WTC11 (cell line): ENCODE data around the gene RUSF1. TPM values are rescaled to one million over a fixed set of nuclear protein-coding genes. Genes with fewer than 3 reads are reported as not detected.

ENCODE experiments used
- CREM ChIP-seq: sonication (generic); formaldehyde crosslinking; IDR thresholded peaks from 2 replicates; pipeline ENCODE4 v1.8.1; 2022; ENCODE audit warnings: mild to moderate bottlenecking, missing genetic modification reagents, moderate library complexity
- GTF2I ChIP-seq: fragments of 250-450 bp; sonication (Bioruptor Pico); conservative IDR thresholded peaks from 2 replicates; pipeline ENCODE4 v1.4.0; 2021; ENCODE audit warnings: mild to moderate bottlenecking
- HMGA2 ChIP-seq: fragments of 250-450 bp; sonication (Bioruptor Pico); IDR thresholded peaks from 2 replicates; pipeline ENCODE4 v1.4.0; 2021; ENCODE audit warnings: mild to moderate bottlenecking, moderate library complexity
- JUN ChIP-seq: sonication (generic); formaldehyde crosslinking; IDR thresholded peaks from 2 replicates; pipeline ENCODE4 v1.8.0; 2023; ENCODE audit warnings: mild to moderate bottlenecking, missing genetic modification reagents
- KAT7 ChIP-seq: sonication (generic); formaldehyde crosslinking; IDR thresholded peaks from 2 replicates; pipeline ENCODE4 v1.8.1; 2023; ENCODE audit warnings: missing genetic modification reagents, mild to moderate bottlenecking, borderline replicate concordance
- MYBL2 ChIP-seq: sonication (generic); formaldehyde crosslinking; IDR thresholded peaks from 2 replicates; pipeline ENCODE4 v1.8.1; 2023; ENCODE audit warnings: mild to moderate bottlenecking, moderate library complexity, missing genetic modification reagents
- SMAD3 ChIP-seq: sonication (generic); formaldehyde crosslinking; IDR thresholded peaks from 2 replicates; pipeline ENCODE4 v1.8.0; 2022; ENCODE audit warnings: missing genetic modification reagents, mild to moderate bottlenecking, borderline replicate concordance
- ZNF121 ChIP-seq: sonication (generic); formaldehyde crosslinking; IDR thresholded peaks from 2 replicates; pipeline ENCODE4 v1.8.0; 2023; ENCODE audit warnings: missing genetic modification reagents
- ZNF425 ChIP-seq: fragments of 250-450 bp; sonication (Bioruptor Pico); conservative IDR thresholded peaks from 2 replicates; pipeline ENCODE4 v1.9.0; 2021; ENCODE audit warnings: mild to moderate bottlenecking
- total RNA-seq: library from RNA; stranded (reverse); gene quantifications from 3 replicates; pipeline ENCODE4 v1.2.3, GENCODE V29; 2021
- TF ChIP-seq, protein P1 (sequence below): sonication (generic); formaldehyde crosslinking; IDR thresholded peaks from 2 replicates; pipeline ENCODE4 v1.8.0; 2022; ENCODE audit warnings: missing genetic modification reagents
- TF ChIP-seq, protein P2 (sequence below): sonication (generic); formaldehyde crosslinking; IDR thresholded peaks from 2 replicates; pipeline ENCODE4 v1.8.0; 2023; ENCODE audit warnings: missing genetic modification reagents, mild to moderate bottlenecking, borderline replicate concordance
- TF ChIP-seq, protein P3 (sequence below): sonication (generic); formaldehyde crosslinking; IDR thresholded peaks from 2 replicates; pipeline ENCODE4 v1.8.0; 2022; ENCODE audit warnings: mild to moderate bottlenecking, missing genetic modification reagents
- TF ChIP-seq, protein P4 (sequence below): sonication (generic); formaldehyde crosslinking; IDR thresholded peaks from 2 replicates; pipeline ENCODE4 v1.8.0; 2023; ENCODE audit warnings: missing genetic modification reagents
- TF ChIP-seq, protein P5 (sequence below): sonication (generic); formaldehyde crosslinking; IDR thresholded peaks from 2 replicates; pipeline ENCODE4 v1.8.0; 2022; ENCODE audit warnings: mild to moderate bottlenecking, missing genetic modification reagents
- TF ChIP-seq, protein P6 (sequence below): sonication (generic); formaldehyde crosslinking; IDR thresholded peaks from 2 replicates; pipeline ENCODE4 v1.8.1; 2022; ENCODE audit warnings: low read depth, mild to moderate bottlenecking, moderate library complexity, missing genetic modification reagents, borderline replicate concordance
- TF ChIP-seq, protein P7 (sequence below): sonication (generic); formaldehyde crosslinking; IDR thresholded peaks from 2 replicates; pipeline ENCODE4 v1.8.0; 2022; ENCODE audit warnings: mild to moderate bottlenecking, missing genetic modification reagents
- TF ChIP-seq, protein P8 (sequence below): fragments of 250-450 bp; sonication (Bioruptor Pico); IDR thresholded peaks from 2 replicates; pipeline ENCODE4 v1.8.0; 2021; ENCODE audit warnings: mild to moderate bottlenecking

RUSF1 gene
- total RNA-seq, 1 experiment from 2014 or later = 35.9 TPM

DNA sequence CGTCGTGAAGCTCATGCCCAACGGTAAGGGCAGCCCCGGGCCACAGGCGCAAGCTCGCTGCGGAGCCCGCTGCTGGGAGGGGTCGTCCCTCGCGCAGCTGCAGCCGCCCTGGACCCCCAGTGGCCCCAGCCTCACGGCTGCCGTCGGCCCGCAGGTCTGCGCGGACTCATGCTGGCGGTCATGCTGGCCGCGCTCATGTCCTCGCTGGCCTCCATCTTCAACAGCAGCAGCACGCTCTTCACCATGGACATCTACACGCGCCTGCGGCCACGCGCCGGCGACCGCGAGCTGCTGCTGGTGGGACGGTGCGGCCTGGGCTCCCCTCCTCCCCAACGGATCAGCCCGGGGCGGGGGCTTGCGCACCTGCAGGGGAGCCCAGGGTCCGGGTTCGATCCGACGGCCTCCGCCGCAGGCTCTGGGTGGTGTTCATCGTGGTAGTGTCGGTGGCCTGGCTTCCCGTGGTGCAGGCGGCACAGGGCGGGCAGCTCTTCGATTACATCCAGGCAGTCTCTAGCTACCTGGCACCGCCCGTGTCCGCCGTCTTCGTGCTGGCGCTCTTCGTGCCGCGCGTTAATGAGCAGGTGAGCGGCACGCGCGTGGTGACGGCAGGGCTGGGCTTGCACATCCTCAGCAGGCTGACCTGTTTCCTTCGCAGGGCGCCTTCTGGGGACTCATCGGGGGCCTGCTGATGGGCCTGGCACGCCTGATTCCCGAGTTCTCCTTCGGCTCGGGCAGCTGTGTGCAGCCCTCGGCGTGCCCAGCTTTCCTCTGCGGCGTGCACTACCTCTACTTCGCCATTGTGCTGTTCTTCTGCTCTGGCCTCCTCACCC, 19.5 kb downstream of the RUSF1 start (continued):
- TF ChIP-seq, protein P1, sequence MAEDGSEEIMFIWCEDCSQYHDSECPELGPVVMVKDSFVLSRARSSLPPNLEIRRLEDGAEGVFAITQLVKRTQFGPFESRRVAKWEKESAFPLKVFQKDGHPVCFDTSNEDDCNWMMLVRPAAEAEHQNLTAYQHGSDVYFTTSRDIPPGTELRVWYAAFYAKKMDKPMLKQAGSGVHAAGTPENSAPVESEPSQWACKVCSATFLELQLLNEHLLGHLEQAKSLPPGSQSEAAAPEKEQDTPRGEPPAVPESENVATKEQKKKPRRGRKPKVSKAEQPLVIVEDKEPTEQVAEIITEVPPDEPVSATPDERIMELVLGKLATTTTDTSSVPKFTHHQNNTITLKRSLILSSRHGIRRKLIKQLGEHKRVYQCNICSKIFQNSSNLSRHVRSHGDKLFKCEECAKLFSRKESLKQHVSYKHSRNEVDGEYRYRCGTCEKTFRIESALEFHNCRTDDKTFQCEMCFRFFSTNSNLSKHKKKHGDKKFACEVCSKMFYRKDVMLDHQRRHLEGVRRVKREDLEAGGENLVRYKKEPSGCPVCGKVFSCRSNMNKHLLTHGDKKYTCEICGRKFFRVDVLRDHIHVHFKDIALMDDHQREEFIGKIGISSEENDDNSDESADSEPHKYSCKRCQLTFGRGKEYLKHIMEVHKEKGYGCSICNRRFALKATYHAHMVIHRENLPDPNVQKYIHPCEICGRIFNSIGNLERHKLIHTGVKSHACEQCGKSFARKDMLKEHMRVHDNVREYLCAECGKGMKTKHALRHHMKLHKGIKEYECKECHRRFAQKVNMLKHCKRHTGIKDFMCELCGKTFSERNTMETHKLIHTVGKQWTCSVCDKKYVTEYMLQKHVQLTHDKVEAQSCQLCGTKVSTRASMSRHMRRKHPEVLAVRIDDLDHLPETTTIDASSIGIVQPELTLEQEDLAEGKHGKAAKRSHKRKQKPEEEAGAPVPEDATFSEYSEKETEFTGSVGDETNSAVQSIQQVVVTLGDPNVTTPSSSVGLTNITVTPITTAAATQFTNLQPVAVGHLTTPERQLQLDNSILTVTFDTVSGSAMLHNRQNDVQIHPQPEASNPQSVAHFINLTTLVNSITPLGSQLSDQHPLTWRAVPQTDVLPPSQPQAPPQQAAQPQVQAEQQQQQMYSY (CRISPR knock-in tag) = no peak
- TF ChIP-seq SMAD3 (peak; percentile 87), MYBL2 (CRISPR knock-in tag) (no peak), GTF2I (CRISPR knock-in tag) (no peak), KAT7 (CRISPR knock-in tag) (no peak), ZNF121 (CRISPR knock-in tag) (no peak), CREM (CRISPR knock-in tag) (no peak), JUN (peak; percentile 30; the same call in 1 of the 2 replicates), ZNF425 (no peak), HMGA2 (no peak)
- TF ChIP-seq, protein P2, sequence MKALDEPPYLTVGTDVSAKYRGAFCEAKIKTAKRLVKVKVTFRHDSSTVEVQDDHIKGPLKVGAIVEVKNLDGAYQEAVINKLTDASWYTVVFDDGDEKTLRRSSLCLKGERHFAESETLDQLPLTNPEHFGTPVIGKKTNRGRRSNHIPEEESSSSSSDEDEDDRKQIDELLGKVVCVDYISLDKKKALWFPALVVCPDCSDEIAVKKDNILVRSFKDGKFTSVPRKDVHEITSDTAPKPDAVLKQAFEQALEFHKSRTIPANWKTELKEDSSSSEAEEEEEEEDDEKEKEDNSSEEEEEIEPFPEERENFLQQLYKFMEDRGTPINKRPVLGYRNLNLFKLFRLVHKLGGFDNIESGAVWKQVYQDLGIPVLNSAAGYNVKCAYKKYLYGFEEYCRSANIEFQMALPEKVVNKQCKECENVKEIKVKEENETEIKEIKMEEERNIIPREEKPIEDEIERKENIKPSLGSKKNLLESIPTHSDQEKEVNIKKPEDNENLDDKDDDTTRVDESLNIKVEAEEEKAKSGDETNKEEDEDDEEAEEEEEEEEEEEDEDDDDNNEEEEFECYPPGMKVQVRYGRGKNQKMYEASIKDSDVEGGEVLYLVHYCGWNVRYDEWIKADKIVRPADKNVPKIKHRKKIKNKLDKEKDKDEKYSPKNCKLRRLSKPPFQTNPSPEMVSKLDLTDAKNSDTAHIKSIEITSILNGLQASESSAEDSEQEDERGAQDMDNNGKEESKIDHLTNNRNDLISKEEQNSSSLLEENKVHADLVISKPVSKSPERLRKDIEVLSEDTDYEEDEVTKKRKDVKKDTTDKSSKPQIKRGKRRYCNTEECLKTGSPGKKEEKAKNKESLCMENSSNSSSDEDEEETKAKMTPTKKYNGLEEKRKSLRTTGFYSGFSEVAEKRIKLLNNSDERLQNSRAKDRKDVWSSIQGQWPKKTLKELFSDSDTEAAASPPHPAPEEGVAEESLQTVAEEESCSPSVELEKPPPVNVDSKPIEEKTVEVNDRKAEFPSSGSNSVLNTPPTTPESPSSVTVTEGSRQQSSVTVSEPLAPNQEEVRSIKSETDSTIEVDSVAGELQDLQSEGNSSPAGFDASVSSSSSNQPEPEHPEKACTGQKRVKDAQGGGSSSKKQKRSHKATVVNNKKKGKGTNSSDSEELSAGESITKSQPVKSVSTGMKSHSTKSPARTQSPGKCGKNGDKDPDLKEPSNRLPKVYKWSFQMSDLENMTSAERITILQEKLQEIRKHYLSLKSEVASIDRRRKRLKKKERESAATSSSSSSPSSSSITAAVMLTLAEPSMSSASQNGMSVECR (CRISPR knock-in tag) = 0 out of 2 replicates have a peak, but pooled peaks have one; percentile 14
- TF ChIP-seq, protein P3, sequence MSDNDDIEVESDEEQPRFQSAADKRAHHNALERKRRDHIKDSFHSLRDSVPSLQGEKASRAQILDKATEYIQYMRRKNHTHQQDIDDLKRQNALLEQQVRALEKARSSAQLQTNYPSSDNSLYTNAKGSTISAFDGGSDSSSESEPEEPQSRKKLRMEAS (CRISPR knock-in tag) = peak; percentile 61; the same call in 1 of the 2 replicates
- TF ChIP-seq, protein P4, sequence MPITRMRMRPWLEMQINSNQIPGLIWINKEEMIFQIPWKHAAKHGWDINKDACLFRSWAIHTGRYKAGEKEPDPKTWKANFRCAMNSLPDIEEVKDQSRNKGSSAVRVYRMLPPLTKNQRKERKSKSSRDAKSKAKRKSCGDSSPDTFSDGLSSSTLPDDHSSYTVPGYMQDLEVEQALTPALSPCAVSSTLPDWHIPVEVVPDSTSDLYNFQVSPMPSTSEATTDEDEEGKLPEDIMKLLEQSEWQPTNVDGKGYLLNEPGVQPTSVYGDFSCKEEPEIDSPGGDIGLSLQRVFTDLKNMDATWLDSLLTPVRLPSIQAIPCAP (CRISPR knock-in tag) = no peak
- TF ChIP-seq, protein P5, sequence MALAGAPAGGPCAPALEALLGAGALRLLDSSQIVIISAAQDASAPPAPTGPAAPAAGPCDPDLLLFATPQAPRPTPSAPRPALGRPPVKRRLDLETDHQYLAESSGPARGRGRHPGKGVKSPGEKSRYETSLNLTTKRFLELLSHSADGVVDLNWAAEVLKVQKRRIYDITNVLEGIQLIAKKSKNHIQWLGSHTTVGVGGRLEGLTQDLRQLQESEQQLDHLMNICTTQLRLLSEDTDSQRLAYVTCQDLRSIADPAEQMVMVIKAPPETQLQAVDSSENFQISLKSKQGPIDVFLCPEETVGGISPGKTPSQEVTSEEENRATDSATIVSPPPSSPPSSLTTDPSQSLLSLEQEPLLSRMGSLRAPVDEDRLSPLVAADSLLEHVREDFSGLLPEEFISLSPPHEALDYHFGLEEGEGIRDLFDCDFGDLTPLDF (CRISPR knock-in tag) = no peak
- TF ChIP-seq, protein P6, sequence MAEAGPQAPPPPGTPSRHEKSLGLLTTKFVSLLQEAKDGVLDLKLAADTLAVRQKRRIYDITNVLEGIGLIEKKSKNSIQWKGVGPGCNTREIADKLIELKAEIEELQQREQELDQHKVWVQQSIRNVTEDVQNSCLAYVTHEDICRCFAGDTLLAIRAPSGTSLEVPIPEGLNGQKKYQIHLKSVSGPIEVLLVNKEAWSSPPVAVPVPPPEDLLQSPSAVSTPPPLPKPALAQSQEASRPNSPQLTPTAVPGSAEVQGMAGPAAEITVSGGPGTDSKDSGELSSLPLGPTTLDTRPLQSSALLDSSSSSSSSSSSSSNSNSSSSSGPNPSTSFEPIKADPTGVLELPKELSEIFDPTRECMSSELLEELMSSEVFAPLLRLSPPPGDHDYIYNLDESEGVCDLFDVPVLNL (CRISPR knock-in tag) = no peak
- TF ChIP-seq, protein P7, sequence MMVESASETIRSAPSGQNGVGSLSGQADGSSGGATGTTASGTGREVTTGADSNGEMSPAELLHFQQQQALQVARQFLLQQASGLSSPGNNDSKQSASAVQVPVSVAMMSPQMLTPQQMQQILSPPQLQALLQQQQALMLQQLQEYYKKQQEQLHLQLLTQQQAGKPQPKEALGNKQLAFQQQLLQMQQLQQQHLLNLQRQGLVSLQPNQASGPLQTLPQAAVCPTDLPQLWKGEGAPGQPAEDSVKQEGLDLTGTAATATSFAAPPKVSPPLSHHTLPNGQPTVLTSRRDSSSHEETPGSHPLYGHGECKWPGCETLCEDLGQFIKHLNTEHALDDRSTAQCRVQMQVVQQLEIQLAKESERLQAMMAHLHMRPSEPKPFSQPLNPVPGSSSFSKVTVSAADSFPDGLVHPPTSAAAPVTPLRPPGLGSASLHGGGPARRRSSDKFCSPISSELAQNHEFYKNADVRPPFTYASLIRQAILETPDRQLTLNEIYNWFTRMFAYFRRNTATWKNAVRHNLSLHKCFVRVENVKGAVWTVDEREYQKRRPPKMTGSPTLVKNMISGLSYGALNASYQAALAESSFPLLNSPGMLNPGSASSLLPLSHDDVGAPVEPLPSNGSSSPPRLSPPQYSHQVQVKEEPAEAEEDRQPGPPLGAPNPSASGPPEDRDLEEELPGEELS (CRISPR knock-in tag) = no peak
- TF ChIP-seq, protein P8, sequence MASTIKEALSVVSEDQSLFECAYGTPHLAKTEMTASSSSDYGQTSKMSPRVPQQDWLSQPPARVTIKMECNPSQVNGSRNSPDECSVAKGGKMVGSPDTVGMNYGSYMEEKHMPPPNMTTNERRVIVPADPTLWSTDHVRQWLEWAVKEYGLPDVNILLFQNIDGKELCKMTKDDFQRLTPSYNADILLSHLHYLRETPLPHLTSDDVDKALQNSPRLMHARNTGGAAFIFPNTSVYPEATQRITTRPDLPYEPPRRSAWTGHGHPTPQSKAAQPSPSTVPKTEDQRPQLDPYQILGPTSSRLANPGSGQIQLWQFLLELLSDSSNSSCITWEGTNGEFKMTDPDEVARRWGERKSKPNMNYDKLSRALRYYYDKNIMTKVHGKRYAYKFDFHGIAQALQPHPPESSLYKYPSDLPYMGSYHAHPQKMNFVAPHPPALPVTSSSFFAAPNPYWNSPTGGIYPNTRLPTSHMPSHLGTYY = no peak
